ENCODE results near the gene ALG14. TPM values are rescaled to one million over a fixed set of nuclear protein-coding genes. Genes with fewer than 3 reads are reported as not detected.

ALG14 gene
- total RNA-seq, 2 experiments from 2014 or later: 2.5 to 2.9 TPM

GRCh38 chr1:95041491-95042165, 31.1 kb downstream of the ALG14 start:
- Mint-ChIP-seq H3K36me3 (ENCODE audit: low read depth) (no peaks in the 10 kb centered on the region), H3K4me3 (no peak overlapping the region), H3K27me3 (no peaks in the 10 kb centered on the region), H3K27ac (no peak overlapping the region), H3K4me1 (ENCODE audit: low read depth) (no peaks in the 10 kb centered on the region), H3K9me3 (no peaks in the 10 kb centered on the region)
- TF ChIP-seq, protein P1, sequence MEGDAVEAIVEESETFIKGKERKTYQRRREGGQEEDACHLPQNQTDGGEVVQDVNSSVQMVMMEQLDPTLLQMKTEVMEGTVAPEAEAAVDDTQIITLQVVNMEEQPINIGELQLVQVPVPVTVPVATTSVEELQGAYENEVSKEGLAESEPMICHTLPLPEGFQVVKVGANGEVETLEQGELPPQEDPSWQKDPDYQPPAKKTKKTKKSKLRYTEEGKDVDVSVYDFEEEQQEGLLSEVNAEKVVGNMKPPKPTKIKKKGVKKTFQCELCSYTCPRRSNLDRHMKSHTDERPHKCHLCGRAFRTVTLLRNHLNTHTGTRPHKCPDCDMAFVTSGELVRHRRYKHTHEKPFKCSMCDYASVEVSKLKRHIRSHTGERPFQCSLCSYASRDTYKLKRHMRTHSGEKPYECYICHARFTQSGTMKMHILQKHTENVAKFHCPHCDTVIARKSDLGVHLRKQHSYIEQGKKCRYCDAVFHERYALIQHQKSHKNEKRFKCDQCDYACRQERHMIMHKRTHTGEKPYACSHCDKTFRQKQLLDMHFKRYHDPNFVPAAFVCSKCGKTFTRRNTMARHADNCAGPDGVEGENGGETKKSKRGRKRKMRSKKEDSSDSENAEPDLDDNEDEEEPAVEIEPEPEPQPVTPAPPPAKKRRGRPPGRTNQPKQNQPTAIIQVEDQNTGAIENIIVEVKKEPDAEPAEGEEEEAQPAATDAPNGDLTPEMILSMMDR (IDR thresholded peaks at IDR 0.05): no peak
- CTCF ChIA-PET: interaction anchor here (0.6 to 7.4 kb wide), 3 partner anchors 31 to 188 kb away, joined by 3 to 228 read pairs (median 4); no protein-coding TSS in a partner anchor
- POLR2A ChIA-PET: no interaction called here
- no peak for ATAC-seq
- intact Hi-C loops (cut with micrococcal nuclease): no loop called here
- peak; percentile 13 for DNase-seq

GRCh38 chr1:95040032-95040525, 32.7 kb downstream of the ALG14 start:
- POLR2A ChIA-PET: no interaction called here
- no peak overlapping the region for H3K27ac Mint-ChIP-seq
- CTCF ChIA-PET: interaction anchor here (0.8 to 7.4 kb wide), 2 partner anchors 45 to 187 kb away, joined by 4 to 228 read pairs; no protein-coding TSS in a partner anchor
- no peaks in the 10 kb centered on the region for H3K36me3 Mint-ChIP-seq (ENCODE audit: low read depth)
- intact Hi-C loops (cut with micrococcal nuclease): no loop called here
- no peak for DNase-seq
- no peak overlapping the region for H3K4me3 Mint-ChIP-seq
- no peaks in the 10 kb centered on the region for H3K9me3 Mint-ChIP-seq
- H3K27me3 Mint-ChIP-seq: no peaks in the 10 kb centered on the region
- H3K4me1 Mint-ChIP-seq (ENCODE audit: low read depth): no peaks in the 10 kb centered on the region
- TF ChIP-seq, protein P1 (IDR thresholded peaks at IDR 0.05): no peak
- ATAC-seq: no peak

GRCh38 chr1:95039360-95040031, 33.3 kb downstream of the ALG14 start:
- Mint-ChIP-seq H3K27me3 (no peaks in the 10 kb centered on the region), H3K4me1 (ENCODE audit: low read depth) (no peaks in the 10 kb centered on the region), H3K36me3 (ENCODE audit: low read depth) (no peaks in the 10 kb centered on the region), H3K27ac (no peak overlapping the region), H3K4me3 (no peak overlapping the region), H3K9me3 (no peaks in the 10 kb centered on the region)
- POLR2A ChIA-PET: no interaction called here
- intact Hi-C loops (cut with micrococcal nuclease): no loop called here
- CTCF ChIA-PET: interaction anchor here (0.8 to 7.4 kb wide), 2 partner anchors 45 to 186 kb away, joined by 4 to 228 read pairs; no protein-coding TSS in a partner anchor
- DNase-seq (peak; percentile 2), ATAC-seq (no peak)
- TF ChIP-seq, protein P1 (IDR thresholded peaks at IDR 0.05): no peak

GRCh38 chr1:95035536-95035935, 37.2 kb downstream of the ALG14 start:
- H3K27me3 Mint-ChIP-seq: no peaks in the 10 kb centered on the region
- no peaks in the 10 kb centered on the region for H3K36me3 Mint-ChIP-seq (ENCODE audit: low read depth)
- TF ChIP-seq, protein P1 (IDR thresholded peaks at IDR 0.05): no peak
- intact Hi-C loops (cut with micrococcal nuclease): no loop called here
- no peaks in the 10 kb centered on the region for H3K9me3 Mint-ChIP-seq
- ChIA-PET POLR2A (no interaction called here), CTCF (no interaction called here)
- DNase-seq: no peak
- no peak overlapping the region for H3K4me3 Mint-ChIP-seq
- ATAC-seq: no peak
- H3K4me1 Mint-ChIP-seq (ENCODE audit: low read depth): no peaks in the 10 kb centered on the region
- H3K27ac Mint-ChIP-seq: no peak overlapping the region

DNA sequence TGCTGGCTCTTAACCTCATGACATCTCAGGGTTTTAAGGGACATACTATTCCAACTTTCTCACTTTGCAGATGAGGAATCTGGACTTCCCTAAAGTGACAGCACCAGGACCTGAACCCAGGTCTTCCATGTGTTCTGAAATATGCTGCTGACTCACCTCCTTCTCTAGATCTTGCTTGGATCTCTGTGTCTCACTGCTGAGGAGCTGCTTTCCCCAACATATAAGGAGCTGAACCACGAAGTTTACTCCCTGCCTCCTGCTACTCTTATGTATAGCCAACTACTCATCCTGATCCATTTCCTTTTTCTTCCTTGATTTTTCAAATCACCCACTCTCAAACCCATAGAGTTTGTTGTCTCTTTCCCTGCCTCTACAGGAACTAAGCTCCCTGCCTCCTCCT, 38.2 kb downstream of the ALG14 start:
- intact Hi-C loops (cut with micrococcal nuclease): no loop called here
- POLR2A ChIA-PET: no interaction called here
- Mint-ChIP-seq H3K27me3 (no peaks in the 10 kb centered on the region), H3K4me3 (no peak overlapping the region), H3K36me3 (ENCODE audit: low read depth) (no peaks in the 10 kb centered on the region), H3K27ac (no peak overlapping the region), H3K9me3 (peaks cover 1% of the 10 kb centered on the region), H3K4me1 (ENCODE audit: low read depth) (no peaks in the 10 kb centered on the region)
- DNase-seq: no peak
- TF ChIP-seq, protein P1 (IDR thresholded peaks at IDR 0.05): no peak
- CTCF ChIA-PET: interaction anchor here (0.9 to 1.6 kb wide), 3 partner anchors 9 to 184 kb away, joined by 3 to 5 read pairs (median 3); no protein-coding TSS in a partner anchor
- no peak for ATAC-seq
